NCI-H1436 treated with DMSO at 0.1 percent for 48 hours (cell line): ENCODE measurements around the gene COQ8B.

Source experiments
- DNase-seq: peaks from one replicate; lab custom pipeline; 2025; lab: John Stamatoyannopoulos, UW

Gene COQ8B

GRCh38 chr19:40690693-40691420, 25.8 kb downstream of the COQ8B start:
- peak; percentile 66 for DNase-seq

GRCh38 chr19:40690050-40690692, 26.5 kb downstream of the COQ8B start, which contains the start of gene NUMBL:
Gene NUMBL, minus strand, starts transcription at chr19:40690651. Its CDS starts 168 bp downstream, at chr19:40690483.
- DNase-seq = no peak

DNA sequence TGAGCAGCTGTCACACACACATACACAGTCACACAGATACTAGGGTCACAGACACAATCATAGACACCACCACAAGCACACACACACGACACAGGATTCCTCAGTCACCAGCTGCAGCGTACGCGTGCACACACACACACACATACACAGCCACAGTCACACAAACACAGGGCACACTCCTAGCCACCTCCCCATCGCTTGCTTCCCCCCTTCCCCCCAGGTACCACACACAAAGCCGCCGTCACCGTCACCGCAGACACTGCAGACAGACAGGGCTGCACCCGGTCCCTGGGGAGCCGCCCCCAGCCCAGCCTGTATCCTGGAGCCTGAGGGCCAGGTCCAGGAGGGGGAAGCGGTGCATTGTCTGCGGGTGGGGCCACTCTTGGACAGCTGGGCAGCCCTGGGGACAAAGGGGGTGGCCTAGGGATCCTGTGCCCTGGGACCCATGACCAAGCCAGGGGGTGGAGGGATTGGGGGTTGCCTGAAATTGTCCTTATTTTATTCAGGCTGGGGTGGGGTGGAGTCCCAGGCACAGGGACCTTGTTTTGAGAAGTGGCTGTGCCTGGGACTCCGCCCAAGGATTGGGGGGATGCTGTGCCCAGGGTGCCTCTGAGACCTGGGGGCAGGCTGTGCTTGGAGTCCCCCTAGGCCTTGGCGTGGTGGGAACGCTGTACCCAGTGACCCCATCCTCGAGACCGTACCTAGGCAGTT, 27.2 kb downstream of the COQ8B start:
- no peak for DNase-seq

DNA sequence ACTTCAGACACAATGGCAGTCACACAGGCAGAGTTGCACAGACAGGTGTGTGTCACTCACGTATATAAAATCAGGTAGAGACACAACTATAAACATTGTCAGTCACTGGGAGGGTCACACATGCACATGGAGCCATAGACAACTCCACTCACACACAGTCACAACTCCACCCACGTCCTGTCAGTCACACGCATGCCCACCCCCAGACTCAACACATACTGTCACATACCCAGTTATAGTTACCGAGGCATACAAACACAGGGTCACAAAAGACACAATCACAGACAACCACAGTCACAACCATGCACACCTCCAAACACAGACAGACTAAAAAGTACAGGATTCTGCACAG, 27.7 kb downstream of the COQ8B start:
- DNase-seq = no peak

- DNase-seq = no peak
These were observed 28.4 kb downstream of the COQ8B start for GRCh38 chr19:40688309-40688708.

DNA sequence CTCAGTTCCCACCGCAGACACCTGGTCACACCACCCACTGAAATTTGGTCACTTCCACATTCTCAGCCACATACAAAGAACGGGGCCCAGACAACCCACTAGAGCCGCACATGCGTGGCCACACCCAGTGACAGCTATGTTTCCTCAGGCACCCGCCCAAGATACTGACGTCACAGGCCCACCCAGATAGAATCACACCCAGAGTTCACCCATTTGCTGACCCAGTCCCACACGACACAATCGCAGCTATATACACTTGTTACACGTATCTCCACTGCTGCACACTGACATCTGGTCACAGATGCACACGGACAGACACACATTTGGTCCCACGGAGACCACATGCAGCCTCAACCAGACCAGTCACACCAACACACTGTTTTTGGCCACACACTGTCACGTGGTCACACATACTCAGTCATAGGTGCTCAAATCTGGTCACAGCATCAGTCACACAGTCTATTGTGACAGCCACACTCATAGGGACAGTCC, 29.1 kb downstream of the COQ8B start:
- DNase-seq = no peak

GRCh38 chr19:40686882-40687524, 29.7 kb downstream of the COQ8B start:
- DNase-seq = no peak

DNA sequence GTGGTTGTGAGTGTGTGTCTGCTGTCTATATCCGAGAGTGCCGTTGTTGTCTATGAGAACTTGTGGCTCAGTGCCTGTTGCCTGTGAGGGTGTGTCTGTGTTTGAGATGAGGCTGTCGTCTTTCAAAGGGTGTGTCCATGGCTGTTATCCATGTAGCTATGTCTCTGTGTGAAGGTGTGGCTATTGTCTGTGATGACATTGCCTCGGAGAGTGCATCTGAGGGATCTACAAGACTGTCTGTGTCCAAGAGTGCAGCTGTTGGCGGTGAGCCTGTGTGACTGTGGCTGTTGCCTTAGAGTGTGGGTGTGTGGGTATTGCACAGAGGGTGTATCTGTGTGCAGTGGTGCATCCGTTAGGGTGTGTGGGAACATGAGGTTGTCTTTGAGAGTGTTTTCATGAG, 31.1 kb downstream of the COQ8B start:
- no peak for DNase-seq

DNA sequence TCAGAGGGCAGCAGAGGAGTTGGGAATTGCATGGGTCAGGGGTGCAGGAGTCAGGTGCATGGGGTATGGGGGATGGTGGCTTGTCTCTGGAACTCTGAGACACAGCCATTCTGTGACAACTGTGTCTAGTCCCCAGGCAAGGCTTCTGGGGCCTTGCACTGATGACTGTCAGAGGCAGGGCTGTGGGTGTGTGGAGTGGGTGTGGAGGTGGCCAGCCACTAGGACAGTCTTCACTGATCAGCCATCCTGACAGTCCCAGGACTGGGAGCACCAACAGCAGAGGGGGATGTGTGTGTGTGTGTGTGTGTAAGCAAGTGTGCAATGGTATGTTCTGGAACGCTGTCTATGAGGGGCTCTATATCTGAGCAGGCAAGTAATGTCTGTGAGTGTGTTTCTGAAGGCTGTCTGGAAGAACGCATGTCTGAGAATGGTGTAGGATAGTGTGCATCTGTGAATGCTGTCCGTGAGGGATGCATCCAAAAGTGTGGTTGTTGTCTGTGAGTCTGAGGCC, 31.6 kb downstream of the COQ8B start:
- no peak for DNase-seq

DNA sequence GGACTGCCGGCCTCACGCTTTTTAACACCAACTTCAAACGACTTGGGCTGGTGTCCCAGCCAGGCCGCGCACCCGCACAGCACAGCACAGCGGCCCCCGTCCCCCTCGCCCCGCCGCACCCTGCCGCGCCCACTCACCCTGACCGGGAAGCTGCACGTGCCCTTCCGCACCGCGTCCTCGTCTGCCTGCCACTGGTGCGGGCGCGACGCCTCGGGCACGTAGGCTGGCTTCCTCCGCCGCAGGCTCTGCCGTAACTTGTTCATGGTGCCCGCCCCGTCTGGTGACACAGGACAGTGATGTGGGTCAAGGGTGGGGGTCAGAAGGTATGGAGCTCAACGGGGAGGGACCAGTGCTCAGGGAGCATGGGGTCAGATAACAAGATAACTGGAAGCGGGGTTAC, 32.4 kb downstream of the COQ8B start:
- DNase-seq = no peak

DNA sequence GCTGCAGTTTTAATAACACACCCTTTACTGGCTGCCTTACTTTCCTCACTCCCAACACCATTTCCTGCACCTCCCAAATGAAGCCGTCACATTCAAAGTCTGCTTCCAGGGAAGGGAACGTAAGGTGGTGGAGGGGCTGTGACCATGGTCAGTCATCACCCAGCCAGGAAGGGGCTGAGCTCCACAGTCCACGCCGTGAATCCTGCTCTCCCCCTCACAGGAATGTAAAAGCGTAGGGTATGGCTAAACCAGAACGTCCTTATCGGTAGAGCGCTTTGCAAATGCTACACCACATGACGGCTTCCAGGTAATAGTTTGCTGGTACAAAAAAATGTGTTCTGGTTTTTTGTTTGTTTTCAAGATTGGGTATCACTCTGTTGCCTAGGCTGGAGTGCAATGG, 33.2 kb downstream of the COQ8B start:
- DNase-seq = no peak

DNA sequence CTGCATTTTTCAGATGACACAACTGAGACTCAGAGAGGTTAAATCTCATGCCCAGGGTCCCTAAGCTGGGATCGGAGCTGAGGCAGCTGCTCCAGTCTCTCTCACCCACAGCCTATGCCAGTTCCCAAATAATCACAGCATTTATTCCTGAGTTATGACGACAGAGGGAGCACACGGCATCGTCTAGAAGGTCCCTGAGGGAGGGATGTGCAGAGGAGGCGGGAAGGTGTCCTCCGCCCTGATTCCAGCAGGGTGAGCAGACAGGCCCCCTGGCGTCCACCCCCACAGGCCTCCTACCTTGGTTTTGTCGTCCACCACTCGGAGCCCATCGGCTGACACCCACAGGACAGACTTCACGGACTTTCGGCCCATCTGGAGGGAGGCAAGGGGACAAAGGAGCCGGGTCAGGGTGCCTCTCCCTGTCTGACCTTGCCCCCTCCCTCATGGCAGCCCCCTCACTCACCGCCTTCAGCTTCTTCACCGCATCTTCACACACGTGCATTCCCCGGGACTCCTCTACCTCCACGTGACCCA, 34.2 kb downstream of the COQ8B start:
- no peak for DNase-seq

- no peak for DNase-seq
These were observed 35.6 kb downstream of the COQ8B start for GRCh38 chr19:40681039-40681438.

GRCh38 chr19:40677156-40677555, 39.5 kb downstream of the COQ8B start:
- DNase-seq = no peak

DNA sequence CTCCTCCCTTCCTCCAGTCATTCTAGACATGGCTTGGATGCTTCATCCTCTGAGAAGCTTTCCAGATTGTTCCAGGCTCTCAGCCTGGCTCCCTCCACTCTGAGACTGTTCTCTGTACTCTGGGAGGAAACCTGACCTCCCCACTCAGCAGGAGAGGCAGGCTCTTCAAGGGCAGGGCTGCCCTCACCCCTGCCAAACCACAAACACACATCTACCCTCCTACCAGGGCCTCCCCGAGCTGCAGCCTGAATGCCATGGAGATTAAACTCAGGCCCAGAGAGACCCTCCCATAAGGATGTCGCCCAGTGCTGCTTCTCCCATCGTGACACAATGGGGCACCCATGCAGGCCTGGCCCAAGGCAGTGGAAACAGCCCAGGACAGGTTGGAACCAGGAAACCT, 42.4 kb downstream of the COQ8B start:
- DNase-seq = no peak

DNA sequence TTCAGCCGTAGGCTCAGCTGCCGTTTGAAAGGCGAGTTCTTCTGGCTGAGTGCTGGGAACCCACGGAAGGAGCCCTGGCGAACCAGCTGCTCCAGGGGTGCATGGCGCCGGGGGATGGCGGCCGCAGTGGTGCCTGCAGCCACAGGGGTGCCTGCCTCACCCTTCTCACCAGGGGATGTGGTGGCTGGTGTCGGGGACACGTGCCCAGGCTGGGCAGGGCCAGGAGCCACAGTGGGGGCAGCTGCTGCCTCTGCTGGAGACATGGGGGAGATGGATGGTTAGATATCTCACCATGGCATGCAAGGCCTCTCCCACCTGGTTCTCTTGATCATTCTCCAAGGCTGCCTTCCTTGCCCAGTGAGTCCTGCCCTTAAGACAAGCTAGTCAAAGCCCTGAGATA, 43.3 kb downstream of the COQ8B start:
- DNase-seq = no peak

- DNase-seq = no peak
These were observed 44.0 kb downstream of the COQ8B start for GRCh38 chr19:40672573-40673299.

DNA sequence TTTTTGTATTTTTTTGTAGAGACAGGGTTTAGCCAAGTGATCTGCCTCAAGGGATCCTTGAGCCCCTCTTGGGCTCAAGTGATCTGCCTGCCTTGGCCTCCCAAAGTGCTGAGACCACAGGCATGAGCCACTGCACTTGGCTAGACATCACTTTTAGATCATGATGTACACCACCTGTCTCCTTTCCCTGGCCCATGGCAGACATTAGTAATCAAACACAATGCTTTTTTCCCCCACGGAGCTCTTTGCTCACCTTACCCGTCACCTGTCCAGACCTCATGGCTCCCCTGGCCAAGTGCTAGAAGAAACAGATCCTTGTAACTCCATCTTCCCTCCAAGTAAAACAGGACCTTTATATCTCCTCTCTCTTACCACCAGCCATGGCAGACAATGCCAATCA, 44.6 kb downstream of the COQ8B start:
- DNase-seq = no peak

DNA sequence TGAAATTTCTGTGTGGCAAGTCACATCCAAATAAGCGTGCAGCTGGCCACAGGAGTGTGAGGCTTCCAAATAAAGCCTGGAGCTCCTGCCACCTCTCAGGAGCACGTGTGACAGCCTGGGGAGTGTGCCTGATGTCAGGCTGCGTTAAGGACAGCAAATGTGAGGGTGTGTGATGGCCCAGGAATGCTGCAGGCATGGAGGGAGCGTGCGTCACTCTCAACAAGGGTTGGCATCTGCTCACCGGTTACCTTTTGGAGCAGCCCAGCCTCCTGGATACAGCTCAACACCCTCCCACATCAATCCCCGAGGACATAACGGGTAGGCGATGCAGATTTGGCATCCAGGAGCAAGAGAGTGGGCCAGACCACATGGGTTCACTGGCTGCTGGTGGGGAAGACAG, 45.3 kb downstream of the COQ8B start:
- DNase-seq = no peak

GRCh38 chr19:40668991-40669614, 47.6 kb downstream of the COQ8B start:
- no peak for DNase-seq

- DNase-seq = no peak
These were observed 49.1 kb downstream of the COQ8B start for GRCh38 chr19:40667602-40668001.
